Breast epithelium (tissue), 4 donors: Measurements from ENCODE around the gene MRAP. TPM values are rescaled to one million over a fixed set of nuclear protein-coding genes. Genes with fewer than 3 reads are reported as not detected.

Experiments
- DNase-seq, 2 donors: peaks; one replicate each; pipeline ENCODE4 v3.0.0-alpha.2; 2019; ENCODE audit warnings: low spot score in 2 of 2
- H3K27ac ChIP-seq, 2 donors: fragments of 200-600 bp; sonication (generic) in 1 of 2; one replicate each; pipeline ENCODE4 v1.5.1; 2016 to 2019; ENCODE audit warnings: mild to moderate bottlenecking in 1 of 2
- H3K27me3 ChIP-seq, 2 donors: fragments of 200-600 bp; sonication (generic) in 1 of 2; one replicate each; pipeline versions ENCODE4 v1.5.1 to v1.6.0; 2017 to 2019; ENCODE audit warnings: control low read depth in 1 of 2, mild to moderate bottlenecking in 1 of 2
- H3K36me3 ChIP-seq: fragments of 200-600 bp; one replicate; pipeline ENCODE4 v1.5.1; 2019
- H3K4me1 ChIP-seq, 2 donors: fragments of 200-600 bp; sonication (generic); one replicate each; pipeline ENCODE4 v1.5.1; 2016 to 2019; ENCODE audit warnings: control low read depth in 1 of 2
- H3K4me3 ChIP-seq, 3 donors: fragments of 200-600 bp; sonication (generic); 1 replicate in 2 of 3; 2 replicates in 1 of 3; pipeline ENCODE4 v1.5.1; 2016 to 2019; ENCODE audit warnings: mild to moderate bottlenecking in 3 of 3, moderate library complexity in 2 of 3
- H3K9me3 ChIP-seq, 2 donors: fragments of 200-600 bp; sonication (generic) in 1 of 2; one replicate each; pipeline ENCODE4 v1.5.1; 2016 to 2019; ENCODE audit warnings: control low read depth in 1 of 2
- POLR2A ChIP-seq: fragments of 450-650 bp; IDR thresholded peaks from one replicate; pipeline ENCODE4 v1.6.1; 2016; ENCODE audit warnings: antibody characterized with exemption, mild to moderate bottlenecking, moderate library complexity
- POLR2AphosphoS5 ChIP-seq, 3 donors: sonication (generic); formaldehyde crosslinking; IDR thresholded peaks; one replicate each; pipeline ENCODE4 v1.6.1; 2017; ENCODE audit warnings: antibody characterized with exemption in 3 of 3
- intact Hi-C: fragments of 100-400 bp; cut with DNase I; formaldehyde crosslinking; loops from one replicate; pipeline ENCODE4 v1.15.1; 2023; ENCODE audit warnings: low total_unique reads
- total RNA-seq, 3 donors: library from RNA; depleted of rRNA; stranded (reverse); fragments of >200 nt; gene quantifications; one replicate each; pipeline ENCODE4 v1.1.0, GENCODE V29; 2016
- TF ChIP-seq, protein P1 (sequence below), 3 donors: fragments of 450-650 bp; IDR thresholded peaks; one replicate each; pipeline ENCODE4 v1.5.1; 2016 to 2017; ENCODE audit warnings: antibody characterized with exemption in 3 of 3, mild to moderate bottlenecking in 3 of 3, moderate library complexity in 3 of 3

Gene MRAP
- total RNA-seq, 3 donors from 2014 or later, result 5.1 to 23.4 (median 8.8) TPM

DNA sequence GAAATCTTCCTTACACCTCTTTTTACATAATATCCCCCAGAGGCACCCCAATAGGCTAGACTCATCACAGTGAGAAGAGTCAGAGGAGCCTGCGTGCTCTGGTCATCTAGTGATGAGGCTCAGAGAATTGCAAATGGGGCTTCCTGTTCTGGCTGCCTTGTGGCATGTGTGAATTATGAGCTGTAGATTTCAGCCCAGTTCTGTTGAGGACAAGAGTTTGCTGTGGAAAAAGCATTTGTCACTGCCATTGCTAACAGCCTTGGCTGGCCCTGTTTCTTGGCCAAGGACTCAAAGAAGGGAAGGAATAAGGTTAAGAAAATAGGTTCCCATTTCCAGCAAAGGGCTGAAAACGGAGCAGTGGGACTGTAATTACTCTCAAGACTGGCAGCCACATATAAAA lies 30.7 kb downstream of the MRAP start:
- H3K27ac ChIP-seq, result peak overlapping the region in 1 of 2 donors; percentile 45
- intact Hi-C loops, result no loop called here
- peaks cover 14% of the 10 kb centered on the region for H3K36me3 ChIP-seq
- H3K27me3 ChIP-seq, result no peaks in the 10 kb centered on the region
- H3K4me3 ChIP-seq, result no peak overlapping the region
- peak in 1 of 2 donors; percentile 0 for DNase-seq
- H3K4me1 ChIP-seq, result no peaks in the 10 kb centered on the region
- TF ChIP-seq, protein P1, sequence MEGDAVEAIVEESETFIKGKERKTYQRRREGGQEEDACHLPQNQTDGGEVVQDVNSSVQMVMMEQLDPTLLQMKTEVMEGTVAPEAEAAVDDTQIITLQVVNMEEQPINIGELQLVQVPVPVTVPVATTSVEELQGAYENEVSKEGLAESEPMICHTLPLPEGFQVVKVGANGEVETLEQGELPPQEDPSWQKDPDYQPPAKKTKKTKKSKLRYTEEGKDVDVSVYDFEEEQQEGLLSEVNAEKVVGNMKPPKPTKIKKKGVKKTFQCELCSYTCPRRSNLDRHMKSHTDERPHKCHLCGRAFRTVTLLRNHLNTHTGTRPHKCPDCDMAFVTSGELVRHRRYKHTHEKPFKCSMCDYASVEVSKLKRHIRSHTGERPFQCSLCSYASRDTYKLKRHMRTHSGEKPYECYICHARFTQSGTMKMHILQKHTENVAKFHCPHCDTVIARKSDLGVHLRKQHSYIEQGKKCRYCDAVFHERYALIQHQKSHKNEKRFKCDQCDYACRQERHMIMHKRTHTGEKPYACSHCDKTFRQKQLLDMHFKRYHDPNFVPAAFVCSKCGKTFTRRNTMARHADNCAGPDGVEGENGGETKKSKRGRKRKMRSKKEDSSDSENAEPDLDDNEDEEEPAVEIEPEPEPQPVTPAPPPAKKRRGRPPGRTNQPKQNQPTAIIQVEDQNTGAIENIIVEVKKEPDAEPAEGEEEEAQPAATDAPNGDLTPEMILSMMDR (IDR thresholded peaks at IDR 0.05), result no peak
- peak in 1 of 3 donors; percentile 72 for TF ChIP-seq POLR2AphosphoS5 (IDR thresholded peaks at IDR 0.05)
- no peaks in the 10 kb centered on the region for H3K9me3 ChIP-seq

DNA sequence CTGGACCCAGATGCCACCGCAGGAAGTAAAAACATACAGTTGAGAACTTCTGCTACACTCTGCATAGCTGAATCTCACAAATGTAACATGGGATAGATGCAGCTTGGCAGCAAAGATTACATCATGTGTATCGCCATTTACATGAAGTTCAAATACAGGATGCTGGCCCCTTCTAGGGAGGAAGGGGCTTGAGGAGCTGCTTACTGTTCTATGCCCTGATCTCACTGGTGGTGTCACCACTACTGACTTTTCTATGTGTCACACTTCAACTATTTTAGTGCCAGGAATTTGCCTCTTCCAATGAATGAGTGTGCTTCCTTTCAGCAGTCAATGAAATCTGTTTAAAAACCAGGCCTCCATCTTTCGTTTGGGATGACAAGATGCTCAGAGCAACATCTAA lies 31.1 kb downstream of the MRAP start:
- H3K27me3 ChIP-seq, result no peaks in the 10 kb centered on the region
- H3K4me1 ChIP-seq, result no peaks in the 10 kb centered on the region
- H3K9me3 ChIP-seq, result no peaks in the 10 kb centered on the region
- H3K36me3 ChIP-seq, result peaks cover 14% of the 10 kb centered on the region
- TF ChIP-seq, protein P1 (IDR thresholded peaks at IDR 0.05), result no peak
- TF ChIP-seq POLR2A (no peak), POLR2AphosphoS5 (IDR thresholded peaks at IDR 0.05) (no peak)
- H3K27ac ChIP-seq, result no peak overlapping the region
- no peak overlapping the region for H3K4me3 ChIP-seq
- no peak for DNase-seq
- intact Hi-C loops, result no loop called here

DNA sequence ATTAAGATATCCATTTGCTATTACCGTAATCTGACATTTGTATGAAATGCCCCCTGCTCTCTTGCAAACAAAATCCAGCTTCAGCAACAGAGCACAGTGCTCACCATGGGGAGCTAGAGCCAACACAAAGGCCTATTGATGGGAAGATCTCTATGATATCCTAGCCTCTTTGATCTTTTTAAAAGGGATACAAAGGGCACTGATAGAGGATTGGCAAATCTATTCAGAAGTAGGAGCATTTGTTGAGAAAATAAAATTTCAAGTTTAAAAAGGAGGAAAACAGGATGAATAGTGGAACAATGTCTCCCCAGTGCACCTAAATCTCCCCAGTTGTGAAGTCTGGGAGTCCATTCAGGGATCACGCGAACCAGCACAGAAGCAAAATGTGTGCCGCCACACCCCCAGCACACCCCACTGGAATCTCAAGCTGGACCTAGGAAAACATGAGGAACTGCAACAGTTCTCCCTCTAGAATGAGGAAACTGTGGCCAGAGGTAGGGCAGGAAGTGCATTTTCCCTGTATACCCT lies 32.2 kb downstream of the MRAP start:
- DNase-seq, result no peak
- no peaks in the 10 kb centered on the region for H3K4me1 ChIP-seq
- no peaks in the 10 kb centered on the region for H3K27me3 ChIP-seq
- no peaks in the 10 kb centered on the region for H3K9me3 ChIP-seq
- no peak overlapping the region for H3K27ac ChIP-seq
- no peak overlapping the region for H3K4me3 ChIP-seq
- intact Hi-C loops, result no loop called here
- H3K36me3 ChIP-seq, result peaks cover 14% of the 10 kb centered on the region
- TF ChIP-seq POLR2A, result no peak
- no peak for TF ChIP-seq POLR2AphosphoS5 (IDR thresholded peaks at IDR 0.05)
- TF ChIP-seq, protein P1 (IDR thresholded peaks at IDR 0.05), result no peak

DNA sequence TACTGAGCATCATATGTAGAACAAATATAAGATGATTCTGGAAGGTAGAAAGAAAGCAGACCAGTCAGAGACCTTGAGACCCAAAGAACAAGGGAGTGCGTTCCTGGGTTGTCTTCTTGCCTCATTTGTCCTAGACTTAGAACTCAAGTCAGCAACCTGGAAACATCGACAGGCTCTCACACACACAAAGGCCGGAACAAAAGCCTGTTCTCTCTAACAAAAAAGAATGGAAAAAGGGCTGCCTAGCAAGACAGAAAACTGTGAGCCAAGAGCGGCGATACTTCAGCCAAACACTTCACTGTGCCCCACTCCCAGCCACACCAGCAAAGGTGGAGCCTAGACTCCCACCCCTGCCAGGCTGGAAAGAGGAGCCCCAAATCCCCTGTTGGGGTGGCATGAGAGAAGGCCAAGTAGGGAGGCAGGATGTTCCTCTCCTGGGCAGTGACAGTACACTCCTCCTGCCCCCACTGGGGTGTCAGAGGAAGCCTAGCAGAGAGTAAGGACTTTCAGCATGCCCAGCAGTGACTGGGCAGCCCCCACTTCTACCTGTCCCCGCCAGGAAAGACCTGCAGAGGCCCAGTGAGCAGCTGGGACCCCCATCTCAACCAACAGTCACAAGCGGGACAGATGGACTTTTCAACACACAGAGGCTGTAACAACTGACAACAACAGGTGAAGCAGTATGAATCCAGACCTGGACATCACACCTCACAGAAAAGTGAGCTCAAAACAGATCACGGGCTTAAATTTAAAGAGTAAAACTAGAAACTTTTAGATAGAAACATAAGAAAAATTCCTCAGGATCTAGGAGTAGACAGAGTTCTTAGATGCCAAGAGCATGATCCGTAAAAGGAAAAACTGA lies 33.0 kb downstream of the MRAP start:
- Histone ChIP-seq H3K4me3 (no peak overlapping the region), H3K27me3 (no peaks in the 10 kb centered on the region), H3K9me3 (no peaks in the 10 kb centered on the region), H3K36me3 (peaks cover 14% of the 10 kb centered on the region), H3K27ac (no peak overlapping the region), H3K4me1 (no peaks in the 10 kb centered on the region)
- intact Hi-C loops, result no loop called here
- DNase-seq, result no peak
- no peak for TF ChIP-seq POLR2AphosphoS5 (IDR thresholded peaks at IDR 0.05)
- TF ChIP-seq POLR2A, result no peak
- TF ChIP-seq, protein P1 (IDR thresholded peaks at IDR 0.05), result no peak

DNA sequence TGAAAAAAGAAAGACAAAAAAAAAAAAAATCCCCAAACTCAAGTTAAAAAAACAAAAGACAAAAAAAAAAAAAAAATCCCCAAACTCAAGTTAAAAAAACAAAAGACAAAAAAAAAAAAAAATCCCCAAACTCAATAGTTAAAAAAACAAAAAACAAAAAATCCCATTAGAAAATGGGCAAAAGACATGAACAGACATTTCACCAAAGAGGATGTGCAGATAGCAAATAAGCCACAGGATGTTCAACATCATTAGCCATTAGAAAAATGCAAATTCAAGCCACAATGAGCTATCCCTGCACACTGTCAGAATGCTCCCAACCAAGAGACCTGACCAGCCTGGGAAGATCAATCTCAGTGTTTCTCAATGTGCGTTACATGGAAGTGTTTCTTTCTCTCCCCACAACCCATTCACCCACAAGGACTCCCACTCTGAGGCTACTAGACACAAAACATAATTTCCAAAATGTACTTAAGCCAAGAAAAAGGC lies 33.9 kb downstream of the MRAP start:
- Histone ChIP-seq H3K4me3 (no peak overlapping the region), H3K9me3 (no peaks in the 10 kb centered on the region), H3K27me3 (no peaks in the 10 kb centered on the region), H3K4me1 (no peaks in the 10 kb centered on the region), H3K36me3 (peaks cover 14% of the 10 kb centered on the region), H3K27ac (no peak overlapping the region)
- DNase-seq, result no peak
- intact Hi-C loops, result no loop called here
- TF ChIP-seq, protein P1 (IDR thresholded peaks at IDR 0.05), result no peak
- TF ChIP-seq POLR2AphosphoS5 (IDR thresholded peaks at IDR 0.05) (no peak), POLR2A (no peak)
